ENCODE results near the gene MGRN1. TPM values are rescaled to one million over a fixed set of nuclear protein-coding genes. Genes with fewer than 3 reads are reported as not detected.

The MGRN1 gene
- total and polyA plus RNA-seq, 2 of the 13 experiments (the other 11 are each of a cell fraction or from before 2014, with no cell fraction given): 11.9 to 12.6 TPM

DNA sequence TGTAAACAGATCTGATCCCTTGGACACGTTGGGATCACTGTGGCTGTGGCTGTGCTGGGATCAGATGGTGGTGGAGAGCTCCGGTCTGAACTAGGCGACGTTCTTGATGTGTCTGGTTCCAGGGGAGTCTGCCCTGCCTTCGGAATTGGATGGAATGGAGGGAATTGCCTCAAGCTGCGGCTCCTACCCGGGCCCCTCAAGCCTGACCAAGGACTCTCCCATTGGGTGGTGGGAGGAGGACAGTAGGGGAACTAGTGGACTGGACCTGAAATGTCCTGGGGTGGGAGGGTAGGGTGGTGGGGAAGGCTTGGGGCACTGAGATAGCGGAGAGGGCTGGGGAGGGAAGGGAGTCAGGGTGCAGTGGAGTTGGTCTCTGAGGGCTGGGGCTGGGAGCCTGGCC lies 6.7 kb upstream of the MGRN1 start:
- intact Hi-C loops (cut with micrococcal nuclease; ENCODE audit: unreplicated experiment) (loop anchor here (2.0 to 10.0 kb wide), 2 partner anchors 79 to 337 kb away; partner anchors contain the start of genes CDIP1 and SEC14L5), in situ Hi-C loops (cut with HindIII; ENCODE audit: extremely low pct_ligation_motif_present, low pct_unique_long_range_greater_than_20kb) (loop anchor here (5.0 kb wide), 1 partner anchor 44 kb away; no protein-coding TSS in a partner anchor)
- Histone ChIP-seq H3K4me1 (ENCODE audit: insufficient read depth, low read length) (peaks cover 71% of the 10 kb centered on the region), H3K27me3 (ENCODE audit: control insufficient read depth in 1 of 2, insufficient read depth in 2 of 2, low read length in 2 of 2) (no peaks in the 10 kb centered on the region; a peak in 1 of 5 replicates), H3K4me2 (ENCODE audit: low read depth, low read length) (peak overlapping the region; percentile 97), H3K79me2 (ENCODE audit: insufficient read depth, low read length) (peaks cover 18% of the 10 kb centered on the region), H2AFZ (ENCODE audit: low read length) (peak overlapping the region; percentile 64), H3K36me3 (replicated peaks in 1 of 2; ENCODE audit: control insufficient read depth in 1 of 2, insufficient read depth in 2 of 2, low read length in 2 of 2) (no peaks in the 10 kb centered on the region), H3K27ac (ENCODE audit: extremely low read length, insufficient read depth, low read length) (peak overlapping the region; percentile 98), H4K20me1 (ENCODE audit: insufficient read depth, low read length) (peaks cover 10% of the 10 kb centered on the region; the same call in 1 of the 2 replicates), H3K4me3 (replicated peaks in 1 of 3; ENCODE audit: insufficient read depth in 1 of 3, low read depth in 2 of 3, low read length in 3 of 3) (peak overlapping the region; percentile 58 to 88 (median 74)), H3K9me3 (ENCODE audit: low read length) (no peaks in the 10 kb centered on the region), H3K9ac (ENCODE audit: insufficient read depth, low read depth, low read length) (peak overlapping the region; percentile 88)
- ChIA-PET CTCF (ENCODE audit: low intra/inter-chr PET ratio, low total read pairs) (no interaction called here), POLR2A (interaction anchor here (0.8 to 3.9 kb wide), 8 partner anchors 16 to 159 kb away, joined by 3 to 39 read pairs (median 4); partner anchors contain the start of genes ANKS3 and DNAAF8)
- no TSS peak for BruUV-seq (replicated peaks)
- ATAC-seq (no peak), FAIRE-seq (no peak), DNase-seq (ENCODE audit: low spot score) (peak; percentile 29)
- 2% methylated on average over 5 of the region's 8 CpGs for WGBS (ENCODE audit: low lambda C conversion rate)
- no peak for TF ChIP-seq LCORL (IDR thresholded peaks at IDR 0.05)
- TF ChIP-seq LCORL (CRISPR knock-in tag; IDR thresholded peaks at IDR 0.05): peak; percentile 54; the same call in 1 of the 2 replicates
- no peak for TF ChIP-seq ZNF567 (CRISPR knock-in tag; IDR thresholded peaks at IDR 0.05; ENCODE audit: borderline replicate concordance)
- no peak for TF ChIP-seq CEBPB (IDR thresholded peaks at IDR 0.05; ENCODE audit: borderline replicate concordance, low read depth, low read length)
- TF ChIP-seq SAP130 (CRISPR knock-in tag; IDR thresholded peaks at IDR 0.05; ENCODE audit: low read depth): no peak; the same call in 1 of the 2 replicates
- TF ChIP-seq BRD4 (CRISPR knock-in tag; IDR thresholded peaks at IDR 0.05): no peak
- no peak for TF ChIP-seq ZNF253 (CRISPR knock-in tag; IDR thresholded peaks at IDR 0.05; ENCODE audit: borderline replicate concordance)
- TF ChIP-seq MYC (CRISPR knock-in tag; IDR thresholded peaks at IDR 0.05; ENCODE audit: borderline replicate concordance): 0 out of 2 replicates have a peak, but pooled peaks have one; percentile 17
- 0 out of 2 replicates have a peak, but pooled peaks have one; percentile 11 for TF ChIP-seq ZMYM4 (CRISPR knock-in tag; IDR thresholded peaks at IDR 0.05)
- TF ChIP-seq PHF8 (CRISPR knock-in tag; IDR thresholded peaks at IDR 0.05): no peak
- TF ChIP-seq KDM6A (CRISPR knock-in tag; IDR thresholded peaks at IDR 0.05; ENCODE audit: low read depth): 0 out of 2 replicates have a peak, but pooled peaks have one; percentile 7
- TF ChIP-seq, protein P1, sequence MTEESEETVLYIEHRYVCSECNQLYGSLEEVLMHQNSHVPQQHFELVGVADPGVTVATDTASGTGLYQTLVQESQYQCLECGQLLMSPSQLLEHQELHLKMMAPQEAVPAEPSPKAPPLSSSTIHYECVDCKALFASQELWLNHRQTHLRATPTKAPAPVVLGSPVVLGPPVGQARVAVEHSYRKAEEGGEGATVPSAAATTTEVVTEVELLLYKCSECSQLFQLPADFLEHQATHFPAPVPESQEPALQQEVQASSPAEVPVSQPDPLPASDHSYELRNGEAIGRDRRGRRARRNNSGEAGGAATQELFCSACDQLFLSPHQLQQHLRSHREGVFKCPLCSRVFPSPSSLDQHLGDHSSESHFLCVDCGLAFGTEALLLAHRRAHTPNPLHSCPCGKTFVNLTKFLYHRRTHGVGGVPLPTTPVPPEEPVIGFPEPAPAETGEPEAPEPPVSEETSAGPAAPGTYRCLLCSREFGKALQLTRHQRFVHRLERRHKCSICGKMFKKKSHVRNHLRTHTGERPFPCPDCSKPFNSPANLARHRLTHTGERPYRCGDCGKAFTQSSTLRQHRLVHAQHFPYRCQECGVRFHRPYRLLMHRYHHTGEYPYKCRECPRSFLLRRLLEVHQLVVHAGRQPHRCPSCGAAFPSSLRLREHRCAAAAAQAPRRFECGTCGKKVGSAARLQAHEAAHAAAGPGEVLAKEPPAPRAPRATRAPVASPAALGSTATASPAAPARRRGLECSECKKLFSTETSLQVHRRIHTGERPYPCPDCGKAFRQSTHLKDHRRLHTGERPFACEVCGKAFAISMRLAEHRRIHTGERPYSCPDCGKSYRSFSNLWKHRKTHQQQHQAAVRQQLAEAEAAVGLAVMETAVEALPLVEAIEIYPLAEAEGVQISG (CRISPR knock-in tag; IDR thresholded peaks at IDR 0.05): peak; percentile 24; the same call in 1 of the 2 replicates
- TF ChIP-seq, protein P2, sequence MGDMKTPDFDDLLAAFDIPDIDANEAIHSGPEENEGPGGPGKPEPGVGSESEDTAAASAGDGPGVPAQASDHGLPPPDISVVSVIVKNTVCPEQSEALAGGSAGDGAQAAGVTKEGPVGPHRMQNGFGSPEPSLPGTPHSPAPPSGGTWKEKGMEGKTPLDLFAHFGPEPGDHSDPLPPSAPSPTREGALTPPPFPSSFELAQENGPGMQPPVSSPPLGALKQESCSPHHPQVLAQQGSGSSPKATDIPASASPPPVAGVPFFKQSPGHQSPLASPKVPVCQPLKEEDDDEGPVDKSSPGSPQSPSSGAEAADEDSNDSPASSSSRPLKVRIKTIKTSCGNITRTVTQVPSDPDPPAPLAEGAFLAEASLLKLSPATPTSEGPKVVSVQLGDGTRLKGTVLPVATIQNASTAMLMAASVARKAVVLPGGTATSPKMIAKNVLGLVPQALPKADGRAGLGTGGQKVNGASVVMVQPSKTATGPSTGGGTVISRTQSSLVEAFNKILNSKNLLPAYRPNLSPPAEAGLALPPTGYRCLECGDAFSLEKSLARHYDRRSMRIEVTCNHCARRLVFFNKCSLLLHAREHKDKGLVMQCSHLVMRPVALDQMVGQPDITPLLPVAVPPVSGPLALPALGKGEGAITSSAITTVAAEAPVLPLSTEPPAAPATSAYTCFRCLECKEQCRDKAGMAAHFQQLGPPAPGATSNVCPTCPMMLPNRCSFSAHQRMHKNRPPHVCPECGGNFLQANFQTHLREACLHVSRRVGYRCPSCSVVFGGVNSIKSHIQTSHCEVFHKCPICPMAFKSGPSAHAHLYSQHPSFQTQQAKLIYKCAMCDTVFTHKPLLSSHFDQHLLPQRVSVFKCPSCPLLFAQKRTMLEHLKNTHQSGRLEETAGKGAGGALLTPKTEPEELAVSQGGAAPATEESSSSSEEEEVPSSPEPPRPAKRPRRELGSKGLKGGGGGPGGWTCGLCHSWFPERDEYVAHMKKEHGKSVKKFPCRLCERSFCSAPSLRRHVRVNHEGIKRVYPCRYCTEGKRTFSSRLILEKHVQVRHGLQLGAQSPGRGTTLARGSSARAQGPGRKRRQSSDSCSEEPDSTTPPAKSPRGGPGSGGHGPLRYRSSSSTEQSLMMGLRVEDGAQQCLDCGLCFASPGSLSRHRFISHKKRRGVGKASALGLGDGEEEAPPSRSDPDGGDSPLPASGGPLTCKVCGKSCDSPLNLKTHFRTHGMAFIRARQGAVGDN (CRISPR knock-in tag; IDR thresholded peaks at IDR 0.05): peak; percentile 37
- TF ChIP-seq, protein P3, sequence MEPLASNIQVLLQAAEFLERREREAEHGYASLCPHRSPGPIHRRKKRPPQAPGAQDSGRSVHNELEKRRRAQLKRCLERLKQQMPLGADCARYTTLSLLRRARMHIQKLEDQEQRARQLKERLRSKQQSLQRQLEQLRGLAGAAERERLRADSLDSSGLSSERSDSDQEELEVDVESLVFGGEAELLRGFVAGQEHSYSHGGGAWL (CRISPR knock-in tag; IDR thresholded peaks at IDR 0.05): no peak
- peak; percentile 3; the same call in 1 of the 2 replicates for TF ChIP-seq MTA1 (CRISPR knock-in tag; IDR thresholded peaks at IDR 0.05; ENCODE audit: borderline replicate concordance)
- TF ChIP-seq, protein P4, sequence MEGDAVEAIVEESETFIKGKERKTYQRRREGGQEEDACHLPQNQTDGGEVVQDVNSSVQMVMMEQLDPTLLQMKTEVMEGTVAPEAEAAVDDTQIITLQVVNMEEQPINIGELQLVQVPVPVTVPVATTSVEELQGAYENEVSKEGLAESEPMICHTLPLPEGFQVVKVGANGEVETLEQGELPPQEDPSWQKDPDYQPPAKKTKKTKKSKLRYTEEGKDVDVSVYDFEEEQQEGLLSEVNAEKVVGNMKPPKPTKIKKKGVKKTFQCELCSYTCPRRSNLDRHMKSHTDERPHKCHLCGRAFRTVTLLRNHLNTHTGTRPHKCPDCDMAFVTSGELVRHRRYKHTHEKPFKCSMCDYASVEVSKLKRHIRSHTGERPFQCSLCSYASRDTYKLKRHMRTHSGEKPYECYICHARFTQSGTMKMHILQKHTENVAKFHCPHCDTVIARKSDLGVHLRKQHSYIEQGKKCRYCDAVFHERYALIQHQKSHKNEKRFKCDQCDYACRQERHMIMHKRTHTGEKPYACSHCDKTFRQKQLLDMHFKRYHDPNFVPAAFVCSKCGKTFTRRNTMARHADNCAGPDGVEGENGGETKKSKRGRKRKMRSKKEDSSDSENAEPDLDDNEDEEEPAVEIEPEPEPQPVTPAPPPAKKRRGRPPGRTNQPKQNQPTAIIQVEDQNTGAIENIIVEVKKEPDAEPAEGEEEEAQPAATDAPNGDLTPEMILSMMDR (CRISPR knock-in tag; IDR thresholded peaks at IDR 0.05): no peak

All from HepG2 (cell line).